HCT116 (cell line): ENCODE results near the gene COL23A1. TPM values are rescaled to one million over a fixed set of nuclear protein-coding genes. Genes with fewer than 3 reads are reported as not detected.

Experiments
- ATAC-seq: fragments of 200-7000 bp; cut with Tn5 transposase; 2 replicates; pipeline ENCODE4 v1.9.1; 2020; ENCODE audit warnings: mild to moderate bottlenecking, moderate library complexity
- BruUV-seq: library from RNA; stranded (reverse); fragments of 400-500 nt; replicated peaks from 2 replicates; lab custom pipeline; 2021; lab: Mats Ljungman, UMichigan
- CTCF ChIA-PET: fragments of 300-600 bp; sonication (Branson Sonifier 250); formaldehyde crosslinking; loops from one replicate; lab custom pipeline; 2021; ENCODE audit warnings: antibody characterized with exemption; lab: Charles Lee
- POLR2A ChIA-PET: fragments of 300-600, 350-600 bp; sonication (Branson Sonifier 250); formaldehyde crosslinking; loops from one replicate; lab custom pipeline; 2021; ENCODE audit warnings: antibody characterized with exemption; lab: Charles Lee
- RAD21 ChIA-PET, 2 experiments: fragments of 300-600 bp; sonication (Branson Sonifier 250); formaldehyde crosslinking; loops; one replicate each; lab custom pipeline; 2023; ENCODE audit warnings: low total read pairs in 2 of 2; ENCODE audit not compliant: uncharacterized antibody in 2 of 2, unreplicated experiment in 2 of 2, low non-redundant PET in 1 of 2; lab: Charles Lee
- DNase-seq: peaks from one replicate; pipeline ENCODE4 v3.0.0-alpha.2; 2010; ENCODE audit warnings: low read depth, low spot score
- H2AFZ ChIP-seq: fragments of 200-600 bp; shearing (Covaris generic), sonication (generic); 2 replicates; pipeline ENCODE4 v1.6.1; 2017; ENCODE audit warnings: low read depth, mixed run types, mixed read lengths, antibody characterized with exemption, low read length; ENCODE audit not compliant: poor library complexity, severe bottlenecking
- H3K27ac ChIP-seq: 2 replicates; pipeline ENCODE4 v1.5.1; 2012; ENCODE audit warnings: low read depth, low read length
- H3K27me3 ChIP-seq: fragments of 200-600 bp; sonication (generic); 2 replicates; pipeline ENCODE4 v1.6.1; 2016; ENCODE audit warnings: mixed run types, low read length, mixed read lengths; ENCODE audit not compliant: insufficient read depth
- H3K36me3 ChIP-seq, 2 experiments: fragments of 200-500 bp in 1 of 2; fragments of 200-600 bp in 1 of 2; sonication (Bioruptor generic) in 1 of 2; sonication (generic) in 1 of 2; 2 replicates each; pipeline versions ENCODE4 v1.5.1 to v1.6.1; 2014 to 2016; ENCODE audit warnings: low read length in 2 of 2, inconsistent platforms in 1 of 2, mixed read lengths in 1 of 2, mixed run types in 1 of 2; ENCODE audit not compliant: insufficient read depth in 2 of 2, control insufficient read depth in 1 of 2
- H3K4me1 ChIP-seq, 2 experiments: fragments of 200-600 bp in 1 of 2; sonication (generic) in 1 of 2; 2 replicates each; pipeline versions ENCODE4 v1.5.1 to v1.6.1; 2012 to 2017; ENCODE audit warnings: low read length in 2 of 2, inconsistent platforms in 1 of 2, mild to moderate bottlenecking in 1 of 2, mixed read lengths in 1 of 2, mixed run types in 1 of 2, moderate library complexity in 1 of 2; ENCODE audit not compliant: insufficient read depth in 2 of 2, control insufficient read depth in 1 of 2
- H3K4me2 ChIP-seq: fragments of 200-600 bp; sonication (generic); 2 replicates; pipeline ENCODE4 v1.6.1; 2017; ENCODE audit warnings: mixed run types, low read length, mixed read lengths
- H3K4me3 ChIP-seq, 2 experiments: fragments of 200-600 bp in 1 of 2; sonication (generic) in 1 of 2; replicated peaks in 1 of 2; 2 replicates each; pipeline ENCODE4 v1.5.1; 2011 to 2016; ENCODE audit warnings: low read length in 2 of 2, control low read depth in 1 of 2, low read depth in 1 of 2, mild to moderate bottlenecking in 1 of 2, mixed read lengths in 1 of 2, mixed run types in 1 of 2
- H3K79me2 ChIP-seq: fragments of 200-600 bp; sonication (generic); 2 replicates; pipeline ENCODE4 v1.6.1; 2017; ENCODE audit warnings: mild to moderate bottlenecking, mixed run types, low read length, moderate library complexity, mixed read lengths; ENCODE audit not compliant: insufficient read depth
- H3K9ac ChIP-seq: fragments of 200-600 bp; sonication (generic); 2 replicates; pipeline ENCODE4 v1.6.1; 2016; ENCODE audit warnings: low read length, mixed read lengths
- H3K9me2 ChIP-seq: fragments of 200-600 bp; sonication (generic), shearing (Covaris generic); 2 replicates; pipeline ENCODE4 v1.6.1; 2017; ENCODE audit warnings: mixed run types, mild to moderate bottlenecking, moderate library complexity; ENCODE audit not compliant: insufficient read depth
- H3K9me3 ChIP-seq, 2 experiments: fragments of 200-500 bp in 1 of 2; fragments of 200-600 bp in 1 of 2; sonication (Bioruptor generic) in 1 of 2; sonication (generic) in 1 of 2; 2 replicates each; pipeline ENCODE4 v1.6.1; 2014 to 2017; ENCODE audit warnings: low read length in 2 of 2, mixed read lengths in 2 of 2, inconsistent platforms in 1 of 2, low read depth in 1 of 2, mild to moderate bottlenecking in 1 of 2, mixed run types in 1 of 2, moderate library complexity in 1 of 2; ENCODE audit not compliant: control insufficient read depth in 1 of 2, insufficient read depth in 1 of 2
- H4K20me1 ChIP-seq: fragments of 200-600 bp; sonication (generic), shearing (Covaris generic); 2 replicates; pipeline ENCODE4 v1.6.1; 2017; ENCODE audit warnings: mixed run types, mild to moderate bottlenecking, moderate library complexity; ENCODE audit not compliant: insufficient read depth
- CEBPB ChIP-seq: IDR thresholded peaks from 2 replicates; pipeline ENCODE4 v1.6.1; 2012; ENCODE audit warnings: low read depth
- SIN3A ChIP-seq: IDR thresholded peaks from 2 replicates; pipeline ENCODE4 v1.6.1; 2012; ENCODE audit warnings: low read depth
- SRF ChIP-seq: IDR thresholded peaks from 2 replicates; pipeline ENCODE4 v1.6.1; 2012; ENCODE audit warnings: low read depth
- intact Hi-C: fragments of 100-400 bp; cut with micrococcal nuclease; formaldehyde crosslinking; loops from 2 replicates; pipeline ENCODE4 v1.10.0; 2022
- total RNA-seq: library from RNA; stranded (reverse); gene quantifications from one replicate; pipeline ENCODE4 v1.2.1, GENCODE V29; 2021; ENCODE audit not compliant: unreplicated experiment
- TF ChIP-seq, protein P1 (sequence below): IDR thresholded peaks from 2 replicates; pipeline ENCODE4 v1.6.1; 2011; ENCODE audit warnings: mild to moderate bottlenecking, low read length, moderate library complexity; ENCODE audit not compliant: insufficient replicate concordance; ENCODE audit errors: extremely low read depth

The COL23A1 gene
- total RNA-seq, 1 experiment from 2014 or later = not detected

DNA sequence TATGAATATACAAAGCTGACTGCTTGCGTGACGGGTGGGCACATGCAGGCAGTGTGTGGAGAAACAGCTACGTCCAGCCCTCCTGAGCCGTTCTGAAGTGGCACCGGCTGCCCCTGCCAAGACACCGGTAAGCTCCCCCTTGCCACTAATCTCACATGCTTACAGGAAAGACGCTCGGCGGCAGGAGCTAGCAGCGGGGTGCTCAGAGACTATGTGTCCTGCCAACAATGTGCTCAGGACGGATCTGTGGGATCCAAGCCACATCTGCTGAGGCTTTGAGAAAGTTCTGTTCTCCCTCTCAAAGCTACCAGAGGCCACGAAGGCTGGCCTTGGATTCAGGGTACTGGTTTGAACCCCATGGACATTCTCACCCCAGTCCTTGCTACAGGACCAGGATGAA, 200.4 kb downstream of the COL23A1 start (continued):
- no peak for TF ChIP-seq SRF

DNA sequence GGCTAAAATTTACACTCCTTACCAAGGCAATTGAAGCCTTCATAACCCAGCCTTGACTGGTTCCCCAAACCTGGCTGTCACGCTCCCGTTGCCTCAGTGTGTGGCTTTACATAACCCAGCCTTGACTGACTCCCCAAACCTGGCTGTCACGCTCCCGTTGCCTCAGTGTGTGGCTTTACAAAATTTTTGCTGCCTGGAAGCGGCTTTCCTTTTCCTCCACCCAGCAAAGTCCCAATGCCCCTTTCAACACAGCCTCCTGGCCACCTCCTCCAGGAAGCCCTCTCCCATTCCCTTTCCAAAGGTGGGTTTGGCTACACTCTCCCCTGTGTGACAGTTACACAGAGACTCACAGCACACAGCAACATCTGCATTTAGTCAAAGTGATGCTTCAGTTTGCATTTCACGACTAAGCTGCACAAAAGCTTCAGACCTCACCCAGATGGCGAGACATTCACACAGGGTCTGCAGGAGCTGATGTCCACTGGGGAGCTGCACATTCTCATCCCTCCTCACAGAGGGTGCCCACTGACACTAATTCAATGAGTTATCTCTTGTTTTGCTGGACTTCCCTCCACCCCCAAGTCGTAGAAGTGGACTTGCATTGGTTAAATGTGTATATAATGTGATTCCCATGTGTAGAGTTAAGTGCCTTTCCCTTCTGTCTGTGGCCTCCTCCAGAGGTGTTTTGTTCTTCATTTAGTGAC, 201.0 kb downstream of the COL23A1 start:
- DNase-seq (no peak), ATAC-seq (no peak)
- no peaks in the 10 kb centered on the region for H3K36me3 ChIP-seq
- no peak overlapping the region for H3K27ac ChIP-seq
- H4K20me1 ChIP-seq = no peaks in the 10 kb centered on the region
- no peaks in the 10 kb centered on the region for H3K79me2 ChIP-seq
- ChIA-PET POLR2A (no interaction called here), RAD21 (no interaction called here), CTCF (no interaction called here)
- H3K9me3 ChIP-seq = no peaks in the 10 kb centered on the region
- H3K4me2 ChIP-seq = no peak overlapping the region
- BruUV-seq = no TSS peak
- H3K27me3 ChIP-seq = peaks cover 28% of the 10 kb centered on the region
- H3K9me2 ChIP-seq = no peaks in the 10 kb centered on the region
- no peak overlapping the region for H2AFZ ChIP-seq
- H3K4me3 ChIP-seq = no peak overlapping the region
- H3K4me1 ChIP-seq = peaks cover 0 to 6% of the 10 kb centered on the region in 2 experiments; a peak in 1 of 4 replicates
- intact Hi-C loops = no loop called here
- TF ChIP-seq, protein P1, sequence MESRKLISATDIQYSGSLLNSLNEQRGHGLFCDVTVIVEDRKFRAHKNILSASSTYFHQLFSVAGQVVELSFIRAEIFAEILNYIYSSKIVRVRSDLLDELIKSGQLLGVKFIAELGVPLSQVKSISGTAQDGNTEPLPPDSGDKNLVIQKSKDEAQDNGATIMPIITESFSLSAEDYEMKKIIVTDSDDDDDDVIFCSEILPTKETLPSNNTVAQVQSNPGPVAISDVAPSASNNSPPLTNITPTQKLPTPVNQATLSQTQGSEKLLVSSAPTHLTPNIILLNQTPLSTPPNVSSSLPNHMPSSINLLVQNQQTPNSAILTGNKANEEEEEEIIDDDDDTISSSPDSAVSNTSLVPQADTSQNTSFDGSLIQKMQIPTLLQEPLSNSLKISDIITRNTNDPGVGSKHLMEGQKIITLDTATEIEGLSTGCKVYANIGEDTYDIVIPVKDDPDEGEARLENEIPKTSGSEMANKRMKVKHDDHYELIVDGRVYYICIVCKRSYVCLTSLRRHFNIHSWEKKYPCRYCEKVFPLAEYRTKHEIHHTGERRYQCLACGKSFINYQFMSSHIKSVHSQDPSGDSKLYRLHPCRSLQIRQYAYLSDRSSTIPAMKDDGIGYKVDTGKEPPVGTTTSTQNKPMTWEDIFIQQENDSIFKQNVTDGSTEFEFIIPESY = no peak
- TF ChIP-seq SIN3A = no peak
- no peak for TF ChIP-seq CEBPB
- H3K9ac ChIP-seq = no peak overlapping the region
